ENCODE results near the gene OPN4.

- TF ChIP-seq JUN (IDR thresholded peaks at IDR 0.05): no peak
- no peak for TF ChIP-seq PBX3 (IDR thresholded peaks at IDR 0.05)
- TF ChIP-seq POLR2A (IDR thresholded peaks at IDR 0.05; ENCODE audit: low read length): no peak
- no peak for TF ChIP-seq KDM1A (IDR thresholded peaks at IDR 0.05; ENCODE audit: low read depth)
- TF ChIP-seq HDAC2 (IDR thresholded peaks at IDR 0.05): no peak
- TF ChIP-seq MAFK (IDR thresholded peaks at IDR 0.05; ENCODE audit: partially characterized antibody): no peak
- no peak for TF ChIP-seq USF2 (IDR thresholded peaks at IDR 0.05)
- TF ChIP-seq CTCF (IDR thresholded peaks at IDR 0.05): no peak
- TF ChIP-seq ESRRA (IDR thresholded peaks at IDR 0.05; ENCODE audit: borderline replicate concordance, low read length): no peak
Measured at GRCh38 chr10:86658751-86659150, 4.4 kb downstream of the OPN4 start.

Measured in A549 (cell line).